Activated CD4-positive, CD25-positive, alpha-beta regulatory T cell (primary cell): ENCODE measurements around the gene MSI2.

Experiments
- DNase-seq, 4 experiments: peaks; one replicate each; lab custom pipeline; 2025; lab: John Stamatoyannopoulos, UW

The MSI2 gene

GRCh38 chr17:57461082-57461481, 204.8 kb downstream of the MSI2 start:
- DNase-seq, result peak in 1 of 4 experiments; percentile 31

- no peak for DNase-seq
Measured at GRCh38 chr17:57462007-57462579, 205.8 kb downstream of the MSI2 start.

GRCh38 chr17:57463103-57463885, 207.0 kb downstream of the MSI2 start:
- peak in 2 of 4 experiments; percentile 58 to 74 for DNase-seq

GRCh38 chr17:57464191-57464864, 208.0 kb downstream of the MSI2 start:
- DNase-seq, result no peak

- DNase-seq, result no peak
Measured at GRCh38 chr17:57465610-57466009, 209.3 kb downstream of the MSI2 start.

GRCh38 chr17:57466017-57466471, 209.7 kb downstream of the MSI2 start:
- DNase-seq, result no peak

- DNase-seq, result no peak
Measured at GRCh38 chr17:57466521-57466920, 210.2 kb downstream of the MSI2 start.

- DNase-seq, result no peak
Measured at GRCh38 chr17:57467226-57467625, 210.9 kb downstream of the MSI2 start.

- DNase-seq, result no peak
Measured at GRCh38 chr17:57467801-57468200, 211.5 kb downstream of the MSI2 start.

- no peak for DNase-seq
Measured at GRCh38 chr17:57468932-57469775, 212.8 kb downstream of the MSI2 start.

- DNase-seq, result no peak
Measured at GRCh38 chr17:57470906-57471305, 214.6 kb downstream of the MSI2 start.

- no peak for DNase-seq
Measured at GRCh38 chr17:57471868-57472368, 215.6 kb downstream of the MSI2 start.

- DNase-seq, result no peak
Measured at GRCh38 chr17:57475796-57476195, 219.5 kb downstream of the MSI2 start.

- no peak for DNase-seq
Measured at GRCh38 chr17:57477522-57478362, 221.4 kb downstream of the MSI2 start.

- no peak for DNase-seq
Measured at GRCh38 chr17:57478478-57479250, 222.3 kb downstream of the MSI2 start.

GRCh38 chr17:57480438-57481196, 224.3 kb downstream of the MSI2 start:
- no peak for DNase-seq

GRCh38 chr17:57481910-57482391, 225.6 kb downstream of the MSI2 start:
- DNase-seq, result no peak

GRCh38 chr17:57482657-57483056, 226.3 kb downstream of the MSI2 start:
- DNase-seq, result no peak

- no peak for DNase-seq
Measured at GRCh38 chr17:57484081-57484666, 227.9 kb downstream of the MSI2 start.
